ENCODE results near the gene HGS.
"Not testable (repeated sequence)": the region's sequence is repeated elsewhere in the genome, so short reads cannot be mapped to it uniquely, and the experiment has no call there.

HGS gene

DNA sequence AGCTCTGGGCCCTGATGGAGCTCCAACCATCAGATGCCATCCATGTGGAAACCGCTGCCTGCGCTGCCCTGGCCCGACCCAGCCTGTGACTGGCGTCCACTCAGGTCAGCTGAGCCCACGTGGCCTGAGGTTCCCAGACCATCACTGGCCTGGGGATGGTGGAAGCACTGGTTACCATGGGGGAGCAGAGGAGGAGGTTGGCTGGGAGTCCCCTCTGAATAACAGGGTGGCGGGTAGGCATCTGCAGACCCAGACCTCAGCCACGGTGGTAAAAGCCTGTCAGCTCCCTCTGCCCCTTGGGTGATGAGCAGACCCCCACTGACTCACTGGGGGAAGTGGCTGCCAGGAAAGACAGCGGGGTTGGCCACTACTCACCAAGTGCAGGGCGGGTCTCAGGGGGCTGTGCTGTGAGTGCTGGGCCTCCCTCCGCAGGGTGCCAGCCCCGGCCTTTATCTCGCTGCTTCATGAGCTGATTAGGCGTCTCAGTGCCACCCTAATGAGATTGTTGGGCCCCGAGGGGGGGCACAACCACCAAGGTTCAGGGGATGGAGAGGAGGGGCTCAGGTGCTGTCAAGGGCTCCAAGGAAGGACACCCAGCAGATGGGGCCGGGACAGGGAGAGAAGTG, 27.6 kb upstream of the HGS start, which contains the start of gene PDE6G:
Gene PDE6G, minus strand, starts transcription at position 425 of the 626 bp plus-strand sequence. CDS start 3,237 bp downstream, outside the sequence.
- no peak for DNase-seq (ENCODE audit: low read depth)

DNA sequence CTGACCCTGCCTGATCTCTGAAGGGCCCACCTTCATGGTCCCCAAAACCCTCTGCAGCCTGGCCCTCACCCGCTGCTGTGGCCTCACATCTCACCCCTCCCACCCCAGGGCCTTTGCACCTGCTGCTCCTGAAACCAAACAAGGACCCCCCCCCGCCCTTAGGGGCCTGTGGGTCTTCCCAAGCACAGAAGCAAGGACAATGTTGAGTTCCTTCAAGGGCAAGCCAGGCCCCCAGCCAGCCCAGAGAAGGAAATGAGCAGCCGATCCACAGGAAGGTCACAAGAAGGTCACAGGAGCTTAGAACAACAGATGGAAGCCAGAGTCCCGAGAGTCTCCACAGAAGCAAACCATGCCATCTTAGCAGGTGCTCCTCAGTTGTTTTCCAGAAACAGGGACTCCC, 27.0 kb upstream of the HGS start:
- DNase-seq (ENCODE audit: low read depth), result no peak

GRCh38 chr17:81659038-81659437, 24.8 kb upstream of the HGS start:
- no peak for DNase-seq (ENCODE audit: low read depth)

DNA sequence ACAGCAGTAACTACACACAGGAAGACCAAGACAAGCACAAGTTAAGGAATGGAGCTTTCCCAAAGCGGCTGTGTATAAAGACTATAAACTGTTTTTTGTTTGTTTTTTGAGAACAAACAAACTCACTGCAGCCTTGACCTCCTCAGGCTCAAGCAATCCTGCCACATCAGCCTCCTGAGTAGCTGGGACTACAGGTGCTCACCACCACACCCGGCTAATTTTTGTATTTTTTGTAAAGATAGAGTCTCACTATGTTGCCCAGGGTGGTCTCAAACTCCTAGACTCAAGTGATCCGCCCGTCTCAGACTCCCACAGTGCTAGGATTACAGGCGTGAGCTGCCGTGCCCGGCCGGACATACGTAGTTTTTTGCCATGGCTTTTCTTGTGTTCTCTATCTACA, 23.4 kb upstream of the HGS start:
- no peak for DNase-seq (ENCODE audit: low read depth)

GRCh38 chr17:81662002-81662401, 21.8 kb upstream of the HGS start:
- no peak for DNase-seq (ENCODE audit: low read depth)

DNA sequence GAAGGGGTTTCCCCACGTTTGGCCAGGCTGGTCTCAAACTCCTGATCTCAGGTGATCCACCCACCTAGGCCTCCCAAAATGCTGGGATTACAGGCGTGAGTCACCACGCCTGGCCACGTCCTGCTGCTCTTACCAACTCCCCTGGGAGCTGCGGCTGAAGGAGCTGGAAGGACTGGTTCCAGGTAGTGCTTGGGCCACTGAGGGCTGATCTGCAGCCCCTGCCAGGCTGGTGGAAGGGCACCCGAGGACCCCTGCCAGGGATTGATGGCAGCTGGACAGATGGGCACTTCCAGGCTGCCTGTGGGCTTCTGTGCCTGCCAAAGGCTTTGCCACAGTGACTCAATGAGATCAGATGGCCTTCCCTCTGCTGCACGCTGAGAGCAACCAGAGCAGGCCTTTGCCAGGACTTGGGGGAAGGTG, 19.8 kb upstream of the HGS start:
- DNase-seq (ENCODE audit: low read depth), result no peak

- DNase-seq (ENCODE audit: low read depth), result no peak
Observed at GRCh38 chr17:81665205-81666091, 18.4 kb upstream of the HGS start.

DNA sequence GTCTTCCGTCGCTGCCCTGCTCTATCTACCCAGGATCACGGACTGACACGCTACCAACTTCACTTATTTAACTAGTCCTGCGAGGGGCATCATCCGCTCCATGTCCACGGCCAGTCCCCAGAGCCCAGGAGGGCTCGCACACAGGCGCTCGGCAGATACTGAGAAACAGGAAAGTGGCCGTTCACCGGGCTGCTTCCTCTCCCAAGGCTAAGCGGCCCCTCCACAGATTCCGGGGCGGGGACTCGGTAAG, 17.8 kb upstream of the HGS start:
- no peak for DNase-seq (ENCODE audit: low read depth)

- peak; percentile 89 for DNase-seq (ENCODE audit: low read depth)
Observed at GRCh38 chr17:81666342-81667191, 17.2 kb upstream of the HGS start, which contains the start of the genes CCDC137 and OXLD1. TSS of gene CCDC137 (plus strand) at chr17:81666737. CDS start at chr17:81666767, 30 bp downstream. TSS of gene OXLD1 (minus strand) at chr17:81666605. CDS start at chr17:81666577, 28 bp downstream.

- DNase-seq (ENCODE audit: low read depth), result no peak
Observed at GRCh38 chr17:81667754-81668153, 16.1 kb upstream of the HGS start.

DNA sequence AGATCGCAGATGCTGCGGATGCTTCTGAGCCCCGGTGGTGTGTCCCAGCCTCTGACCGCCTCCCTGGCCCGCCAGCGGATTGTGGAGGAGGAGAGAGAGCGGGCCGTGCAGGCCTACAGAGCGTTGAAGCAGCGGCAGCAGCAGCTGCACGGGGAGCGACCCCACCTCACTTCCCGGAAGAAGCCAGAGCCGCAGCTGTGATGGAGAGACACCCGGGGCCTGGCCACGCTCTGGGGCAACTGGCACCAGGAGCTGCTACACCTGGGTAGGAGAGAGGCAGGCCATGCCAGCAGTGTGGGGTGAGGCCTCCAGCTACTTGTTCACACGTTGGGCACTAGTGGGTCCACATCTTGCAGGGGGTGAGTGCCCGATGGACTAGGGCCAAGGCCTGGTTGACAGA, 11.3 kb upstream of the HGS start:
- no peak for DNase-seq (ENCODE audit: low read depth)

- DNase-seq (ENCODE audit: low read depth), result no peak
Observed at GRCh38 chr17:81672954-81673353, 10.9 kb upstream of the HGS start.

GRCh38 chr17:81673561-81674258, 10.1 kb upstream of the HGS start:
- no peak for DNase-seq (ENCODE audit: low read depth)

DNA sequence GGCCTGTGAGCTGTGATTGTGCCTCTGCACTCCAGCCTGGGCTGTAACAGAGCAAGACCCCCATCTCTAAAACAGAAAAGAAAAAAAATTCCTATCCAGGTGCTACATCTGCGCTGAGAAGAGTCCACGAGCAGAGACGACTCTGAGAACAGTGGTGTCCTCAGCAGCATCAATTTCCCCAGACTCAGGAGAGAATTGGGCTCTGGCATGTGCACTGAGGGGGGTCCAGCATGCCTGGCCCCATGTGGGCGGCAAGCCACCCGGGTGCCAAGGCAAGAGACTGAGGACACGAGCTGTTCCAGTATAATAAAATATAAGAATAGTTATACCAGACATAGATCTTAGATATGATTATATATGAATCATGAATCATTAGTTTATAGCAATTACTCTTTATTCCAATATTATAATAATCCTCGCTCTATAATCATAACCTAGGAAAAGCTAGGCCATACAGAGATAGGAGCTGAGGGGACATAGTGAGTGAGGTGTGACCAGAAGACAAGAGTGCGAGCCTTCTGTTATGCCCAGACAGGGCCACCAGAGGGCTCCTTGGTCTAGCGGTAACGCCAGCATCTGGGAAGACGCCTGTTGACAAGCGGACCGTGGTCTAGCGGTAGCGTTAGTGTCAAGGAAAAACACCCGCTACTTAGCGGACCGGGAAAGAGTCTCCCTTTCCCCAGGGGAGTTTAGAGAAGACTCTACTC, 8.1 kb upstream of the HGS start:
- not testable (repeated sequence) for DNase-seq (ENCODE audit: low read depth)

DNA sequence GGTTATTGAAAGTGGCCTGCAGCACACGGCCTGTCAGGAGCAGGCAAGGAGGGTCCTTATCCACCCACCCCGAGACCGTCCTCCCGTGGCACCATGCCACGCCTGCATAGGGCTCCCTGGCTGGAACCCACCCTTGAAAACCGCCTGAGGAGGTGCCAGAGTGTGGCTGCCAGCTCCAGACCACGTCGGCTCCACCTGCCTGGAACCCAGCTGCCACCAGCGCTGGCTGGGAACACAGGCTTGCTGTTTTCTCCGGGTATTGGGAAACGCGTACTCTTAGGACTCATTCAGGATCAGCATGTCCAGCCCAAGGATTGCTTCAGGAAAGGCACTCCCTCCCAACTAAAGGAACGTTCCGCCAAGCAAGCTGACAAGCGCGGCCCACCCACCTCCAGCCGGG, 6.9 kb upstream of the HGS start:
- no peak for DNase-seq (ENCODE audit: low read depth)

DNA sequence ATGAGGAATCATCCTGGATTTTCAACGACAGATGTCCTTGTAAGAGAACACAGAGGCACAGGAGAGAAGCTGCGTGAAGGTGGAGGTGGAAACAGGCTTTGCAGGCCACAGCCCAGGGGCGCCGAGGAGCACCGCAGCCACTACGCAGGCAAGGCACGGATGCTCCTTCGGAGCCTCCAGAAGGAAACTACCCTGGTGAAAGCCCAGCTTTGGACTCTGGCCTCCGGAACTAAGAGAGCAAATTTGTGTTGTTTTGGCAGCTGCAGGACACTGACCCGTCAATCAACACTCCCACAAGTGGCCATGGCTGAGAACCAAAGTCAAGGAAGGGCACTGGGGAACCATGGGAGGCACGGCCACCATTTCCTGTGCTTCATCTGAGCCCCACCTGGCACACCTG, 3.7 kb upstream of the HGS start:
- DNase-seq (ENCODE audit: low read depth), result no peak

GRCh38 chr17:81681672-81682071, 2.1 kb upstream of the HGS start:
- DNase-seq (ENCODE audit: low read depth), result no peak

DNA sequence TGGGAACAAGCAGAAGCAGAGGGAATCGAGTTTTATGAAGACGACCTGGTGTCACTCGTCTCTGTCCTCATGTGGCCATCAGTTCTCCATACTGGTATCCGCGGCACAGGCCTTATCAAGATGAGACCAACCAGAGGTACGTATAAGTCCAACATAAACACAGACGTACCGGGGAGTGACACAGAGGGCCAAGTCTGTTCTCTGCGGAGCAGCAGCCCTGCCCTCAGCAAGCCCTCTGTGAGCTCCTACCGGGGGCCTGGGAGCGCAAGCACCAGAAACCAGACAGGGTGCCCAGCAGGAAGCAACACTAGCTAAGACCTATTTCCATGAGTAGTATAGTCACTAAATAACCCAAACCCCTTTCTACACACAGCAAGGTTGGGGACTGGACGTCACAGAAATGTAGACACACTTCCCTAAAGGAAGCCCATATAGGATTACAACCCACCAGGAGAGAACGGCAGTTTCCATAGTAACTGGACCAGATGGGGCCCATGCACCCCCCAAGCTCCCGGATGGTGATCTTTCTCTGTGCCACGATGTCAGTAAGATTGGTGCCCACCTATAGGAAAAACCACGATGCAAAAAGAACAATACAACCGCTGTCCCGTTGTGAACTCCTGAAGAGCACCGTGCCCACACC, 1.1 kb upstream of the HGS start:
- DNase-seq (ENCODE audit: low read depth), result no peak

GRCh38 chr17:81683208-81683583, 615 bp upstream of the HGS start:
- DNase-seq (ENCODE audit: low read depth), result no peak

DNA sequence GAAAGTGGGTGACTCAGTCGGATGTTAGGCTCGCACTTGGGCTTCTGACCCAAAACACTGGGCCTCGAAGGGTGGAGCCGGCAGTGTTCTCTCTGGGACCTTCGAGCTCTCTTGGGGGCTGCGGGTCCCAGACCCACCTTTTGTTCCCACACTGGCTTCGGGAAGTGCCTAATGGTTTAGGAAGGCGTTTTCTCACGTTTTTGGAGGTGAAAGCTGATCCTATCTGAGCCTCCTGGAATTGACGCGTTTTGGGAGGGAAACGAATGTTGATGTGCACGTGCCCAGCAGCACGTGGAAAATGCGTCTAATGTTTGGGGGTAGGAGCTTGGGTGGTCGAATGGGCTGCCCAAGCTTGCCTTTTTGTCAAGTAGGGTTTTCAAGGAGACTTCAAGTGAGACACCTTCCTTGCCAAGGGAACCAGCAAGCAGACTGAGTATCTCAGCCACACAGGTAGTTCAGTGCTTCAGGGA, 666 bp downstream of the HGS start:
- no peak for DNase-seq (ENCODE audit: low read depth)

GRCh38 chr17:81685108-81685507, 1.3 kb downstream of the HGS start:
- DNase-seq (ENCODE audit: low read depth), result no peak

All from T follicular helper cell (primary cell).